ENCODE measurements around the gene KRT79.

Gene KRT79

DNA sequence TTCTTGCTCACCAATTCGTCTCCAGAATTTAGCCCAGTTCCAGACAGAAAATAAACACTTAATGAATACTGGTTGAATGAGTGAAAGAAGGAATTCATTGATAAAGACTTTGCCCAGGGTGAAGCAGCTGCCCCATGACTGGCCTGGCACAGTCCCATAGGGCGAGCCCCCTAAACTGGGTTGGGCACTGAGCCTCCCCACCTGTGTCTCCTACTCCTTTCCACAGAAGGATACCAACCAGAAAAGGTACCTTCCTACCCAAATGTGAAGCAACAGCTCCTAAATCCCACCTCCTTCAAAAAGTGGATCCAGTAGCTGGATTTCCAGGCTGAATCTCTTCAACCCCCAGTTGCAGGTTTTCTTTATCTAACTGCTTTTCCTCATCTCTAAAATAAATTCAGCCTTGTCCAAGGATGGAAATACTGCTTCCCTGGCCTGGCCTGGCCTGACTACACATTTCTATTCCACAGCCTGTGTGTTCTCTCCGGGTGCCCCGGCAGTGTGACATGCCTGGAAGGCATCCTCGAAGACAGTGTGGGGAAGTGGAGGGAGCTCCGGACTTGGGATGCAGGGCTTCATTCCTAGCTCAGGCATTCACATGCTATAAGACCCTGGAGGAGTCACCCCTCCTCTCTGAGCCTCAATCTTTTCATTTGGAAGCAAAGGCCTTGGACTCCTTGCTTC, 45.8 kb downstream of the KRT79 start:
- DNase-seq: no peak

DNA sequence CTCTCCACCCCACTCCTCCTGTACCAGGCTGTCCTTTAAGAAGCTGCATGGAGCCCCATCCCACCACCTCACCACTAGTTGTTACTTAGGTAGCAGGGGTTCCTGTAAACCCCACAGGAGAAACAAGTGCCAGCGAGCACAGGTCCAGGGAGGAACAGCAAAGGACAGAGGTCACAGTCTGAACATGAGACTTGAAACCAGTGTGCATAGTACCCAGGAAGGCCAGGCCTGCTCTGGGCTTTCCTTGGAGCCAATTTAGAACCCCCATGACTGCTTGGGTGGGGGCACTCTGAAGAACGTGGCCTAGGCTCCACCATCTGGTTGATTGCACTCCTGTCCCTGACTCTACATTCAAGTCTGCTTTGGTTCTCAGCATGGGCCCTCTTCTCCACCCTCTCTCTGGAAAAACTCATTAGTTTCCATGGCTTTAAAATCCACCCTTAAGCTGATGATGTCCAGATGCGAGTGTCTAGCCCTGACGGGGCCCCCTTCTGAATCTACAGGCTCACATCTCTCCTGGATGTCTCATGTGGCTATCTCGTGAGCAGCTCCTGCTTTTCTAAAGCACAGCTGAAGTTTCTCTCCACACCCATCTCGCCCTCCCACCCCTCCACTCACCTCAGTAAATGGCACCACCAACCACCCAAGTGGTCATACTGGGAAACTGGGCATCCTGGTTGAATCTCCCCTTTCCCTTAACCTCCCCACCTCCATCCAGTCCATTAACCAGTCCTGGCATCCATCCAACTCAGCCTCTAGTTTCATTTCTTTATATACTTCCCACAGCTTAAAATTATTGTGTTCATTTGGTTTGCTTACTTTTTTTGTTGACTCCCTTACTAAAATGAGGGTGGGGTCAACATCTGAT, 46.6 kb downstream of the KRT79 start:
- no peak for DNase-seq

DNA sequence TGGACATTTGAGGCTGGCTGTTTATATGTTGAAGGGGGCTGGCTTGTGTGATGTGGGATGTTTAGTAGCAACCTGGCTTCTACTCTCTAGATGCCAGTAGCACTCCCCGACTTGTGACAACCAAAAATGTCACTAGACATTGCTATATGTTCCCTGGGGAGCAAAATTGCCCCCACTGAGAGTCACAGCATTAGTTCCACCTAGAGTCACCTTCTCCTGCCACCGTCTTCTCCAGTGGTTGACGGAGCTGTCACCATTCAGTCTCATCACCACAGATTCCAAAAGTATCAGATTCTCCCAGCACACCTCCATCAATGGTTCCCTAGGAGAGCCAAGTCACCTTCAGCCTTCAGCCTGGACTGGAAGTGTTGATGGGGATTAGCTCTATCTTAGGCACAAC, 49.2 kb downstream of the KRT79 start:
- no peak for DNase-seq

DNA sequence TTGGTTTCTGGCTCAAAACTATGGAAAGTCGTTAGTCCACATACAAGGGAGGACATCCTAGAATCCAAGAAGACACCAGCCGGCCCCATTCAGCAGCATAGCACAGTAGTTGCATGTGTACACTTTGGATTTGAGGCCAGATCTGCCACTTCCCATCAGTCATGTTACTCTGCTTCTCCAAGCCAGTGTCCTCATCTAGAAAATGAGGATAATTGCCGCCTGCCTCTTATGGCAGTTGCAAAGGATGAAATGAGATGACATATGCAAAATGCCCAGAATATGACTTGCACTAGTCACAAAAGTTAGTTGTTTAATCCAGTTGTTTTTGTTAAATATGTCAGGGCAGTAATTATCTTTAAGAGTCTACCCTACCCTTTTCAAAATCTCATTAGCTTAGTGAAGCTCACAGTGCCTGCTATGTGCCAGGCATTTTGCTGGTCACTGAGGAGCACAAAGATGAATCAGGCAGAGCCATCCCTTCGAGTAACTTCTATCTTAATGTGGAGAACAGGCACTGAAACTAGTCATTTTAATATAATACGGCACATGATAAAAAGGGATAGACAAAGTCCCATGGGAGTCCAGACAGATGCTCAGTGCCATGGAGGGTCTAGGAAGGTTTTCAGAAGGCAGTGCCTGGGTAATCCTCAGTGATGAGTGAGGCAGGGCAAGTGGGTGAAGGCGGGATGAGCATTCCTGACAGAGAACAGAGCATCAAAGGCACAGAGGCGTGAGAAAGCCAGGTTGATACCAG, 50.4 kb downstream of the KRT79 start:
- DNase-seq: no peak

DNA sequence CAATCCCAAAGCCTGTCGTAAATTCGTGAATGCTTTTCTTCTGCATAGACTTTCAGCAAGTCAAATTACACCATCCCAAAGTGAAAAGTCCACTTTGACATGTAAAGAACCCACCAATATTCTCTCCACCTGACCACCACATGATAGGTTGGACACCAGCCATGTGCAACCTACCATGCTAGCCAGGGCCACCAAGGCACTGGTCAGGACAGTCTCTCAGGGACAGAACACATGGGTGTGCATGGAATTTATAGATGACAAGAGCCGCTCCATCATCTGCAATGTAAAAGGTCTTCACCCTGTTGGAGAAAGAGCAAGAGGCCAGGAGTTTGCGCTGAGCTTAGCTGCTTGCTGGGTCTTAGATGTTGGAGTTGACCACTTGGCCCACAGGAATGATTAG, 51.6 kb downstream of the KRT79 start:
- DNase-seq: no peak

DNA sequence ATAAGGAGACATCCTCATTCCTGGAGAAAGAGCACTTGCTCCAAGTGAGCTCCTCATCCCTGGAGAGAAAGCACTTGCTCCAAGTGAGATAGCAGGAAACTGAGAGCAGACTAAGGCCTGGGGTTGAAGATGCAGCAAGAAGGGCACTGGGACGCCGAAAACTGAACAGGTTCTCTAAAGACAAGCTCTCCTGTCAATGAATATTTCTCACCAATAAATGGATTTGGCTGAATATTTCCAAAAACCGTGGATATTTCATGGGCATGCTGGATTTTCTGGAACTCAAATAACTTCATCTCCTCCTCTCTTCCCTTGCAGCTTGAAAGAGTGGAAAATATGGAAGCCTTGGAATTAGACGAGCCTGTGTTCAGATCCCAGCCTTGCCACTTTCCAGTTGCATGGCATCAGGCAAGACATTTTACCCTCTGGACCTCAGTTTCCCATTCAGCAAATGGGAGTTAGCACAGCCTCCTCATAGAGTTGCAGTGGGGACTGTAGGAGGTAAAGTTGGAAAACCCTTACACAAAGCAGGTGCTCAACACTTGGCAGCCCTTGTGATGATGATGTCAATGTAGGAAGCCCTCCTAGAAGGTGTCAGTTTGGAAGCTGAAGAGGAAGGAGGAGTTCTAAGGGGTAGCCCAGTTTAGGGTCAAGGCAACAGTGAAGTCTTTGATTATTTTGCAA, 52.6 kb downstream of the KRT79 start:
- no peak for DNase-seq

DNA sequence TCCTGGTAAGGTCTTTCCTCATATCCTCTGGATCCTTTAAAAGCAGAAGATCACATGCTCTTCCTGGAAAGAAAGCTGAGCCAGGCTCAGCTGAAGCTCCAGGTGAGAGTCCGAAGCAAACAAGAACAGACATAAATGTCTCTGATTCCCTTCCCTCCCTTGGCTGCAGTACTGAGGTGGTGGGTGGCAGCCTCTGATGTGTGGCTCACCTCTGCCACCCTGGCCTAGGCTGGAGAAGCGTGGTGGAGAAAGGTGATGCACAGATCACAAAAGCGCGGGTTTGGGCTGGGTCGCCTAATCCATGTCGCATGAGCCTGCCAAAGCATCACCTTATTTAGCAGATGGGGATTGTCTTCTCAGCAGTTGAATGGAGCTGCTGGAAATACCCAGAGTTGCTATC, 54.2 kb downstream of the KRT79 start:
- no peak for DNase-seq

DNA sequence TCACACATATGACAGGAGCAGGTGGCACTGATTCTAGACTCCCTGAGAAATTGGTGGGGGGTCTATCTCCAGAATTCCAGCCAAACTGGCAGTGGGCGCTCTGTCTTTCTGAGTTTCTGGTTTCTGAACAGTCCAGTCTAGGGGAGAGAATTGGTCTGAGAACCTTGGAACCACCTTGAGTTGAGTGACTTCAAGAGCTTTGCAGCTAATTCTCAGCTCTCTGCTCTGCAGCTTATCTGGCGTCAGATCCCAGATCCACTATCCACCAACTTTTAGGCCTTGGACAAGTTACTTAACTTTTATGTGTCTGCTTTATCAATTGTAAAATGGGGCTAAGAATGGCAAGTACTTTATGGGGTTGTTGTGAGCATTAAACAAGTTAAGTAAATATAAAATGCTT, 55.3 kb downstream of the KRT79 start:
- no peak for DNase-seq

DNA sequence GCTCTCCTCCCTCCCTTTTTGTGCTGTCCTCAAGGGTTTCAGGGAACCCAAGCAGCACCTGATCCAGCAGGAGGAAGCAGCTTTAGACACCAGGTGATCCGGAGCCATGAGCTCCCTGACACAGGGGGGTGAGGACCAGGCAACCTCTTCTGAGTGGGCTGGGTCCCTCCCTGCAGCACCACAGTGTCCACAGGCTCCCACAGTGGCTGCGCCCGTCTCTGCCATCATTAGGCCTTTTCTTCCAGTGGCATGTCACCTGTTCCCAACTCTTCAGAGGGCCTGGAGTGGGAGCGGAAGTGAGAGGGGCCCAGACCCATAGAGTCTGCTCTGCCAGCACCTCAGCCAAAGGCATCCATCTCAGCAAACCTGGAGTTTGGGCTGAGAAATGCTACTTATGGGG, 56.5 kb downstream of the KRT79 start:
- no peak for DNase-seq

DNA sequence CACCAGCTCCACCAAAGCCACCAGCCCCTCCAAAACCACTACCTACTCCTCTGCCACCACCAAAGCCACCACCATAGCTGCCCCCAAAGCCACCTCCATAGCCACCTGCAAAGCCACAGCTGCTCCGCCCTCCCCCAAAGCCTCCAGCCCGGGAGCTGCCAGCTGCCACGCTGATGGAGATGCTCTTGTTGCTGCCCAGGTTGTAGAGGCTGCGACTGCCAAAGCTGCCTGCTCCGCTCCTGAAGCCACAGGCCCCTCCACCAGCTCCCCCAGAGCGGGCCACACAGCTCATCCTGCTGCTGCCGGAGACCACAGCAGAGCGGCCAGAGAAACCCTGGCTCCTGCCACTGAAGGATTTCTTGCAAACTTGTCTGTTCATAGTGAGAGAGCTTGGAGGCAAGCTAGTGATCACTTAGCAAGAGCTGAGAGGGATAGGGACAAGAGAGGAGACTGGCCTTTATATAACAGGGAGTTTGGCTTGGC, 57.2 kb downstream of the KRT79 start, which contains the start of gene KRT76:
Gene KRT76 (minus strand): TSS at position 433 of the 483 bp plus-strand sequence. CDS start 54 bp downstream, at position 379.
- DNase-seq: no peak

DNA sequence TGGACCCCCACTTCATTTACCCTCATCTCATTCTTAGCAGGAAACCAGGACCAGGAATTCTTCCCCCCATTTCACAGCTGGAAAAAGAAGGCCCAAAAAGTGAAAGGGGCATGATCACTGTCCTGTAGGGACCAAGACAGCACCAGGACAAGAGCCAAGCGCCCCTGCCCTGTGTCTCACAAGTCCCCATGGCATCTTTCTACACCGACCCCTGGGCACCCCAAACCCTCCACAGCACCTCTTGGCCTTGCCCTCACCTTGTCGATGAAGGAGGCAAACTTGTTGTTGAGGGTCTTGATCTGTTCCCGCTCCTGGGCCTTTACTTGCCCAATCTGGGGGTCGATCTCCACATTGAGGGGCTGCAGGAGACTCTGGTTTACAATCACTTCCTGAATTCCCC, 57.7 kb downstream of the KRT79 start:
- DNase-seq: no peak

DNA sequence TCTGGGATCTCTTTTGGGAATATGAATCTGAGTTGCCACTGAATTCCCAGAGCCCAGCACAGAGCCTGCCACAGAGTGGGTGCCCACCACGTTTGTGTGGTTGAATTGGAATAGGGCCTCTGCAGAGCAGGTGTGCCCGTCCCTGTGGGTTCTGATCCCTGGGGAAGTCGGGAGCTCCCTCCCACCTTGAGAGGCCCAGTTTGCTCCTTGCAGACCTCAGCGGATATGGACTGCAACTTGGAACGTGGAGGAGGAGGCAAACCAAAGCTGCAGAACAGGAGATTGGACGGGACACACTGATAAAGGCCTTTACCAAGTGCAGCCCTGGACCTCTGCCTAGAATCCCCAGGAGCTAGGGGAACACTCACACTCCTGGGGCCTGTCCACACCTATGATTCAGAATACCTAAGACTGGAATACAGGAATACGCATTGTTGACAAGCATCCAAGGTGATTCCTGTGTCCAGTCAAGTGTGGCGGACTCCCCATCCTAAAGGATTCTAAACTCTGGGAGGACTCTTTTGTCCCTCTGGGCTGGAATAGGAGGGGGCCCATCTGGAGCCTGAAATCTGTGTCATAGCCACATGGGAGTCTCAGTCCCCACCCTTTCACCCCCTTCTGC, 59.4 kb downstream of the KRT79 start:
- DNase-seq: no peak

DNA sequence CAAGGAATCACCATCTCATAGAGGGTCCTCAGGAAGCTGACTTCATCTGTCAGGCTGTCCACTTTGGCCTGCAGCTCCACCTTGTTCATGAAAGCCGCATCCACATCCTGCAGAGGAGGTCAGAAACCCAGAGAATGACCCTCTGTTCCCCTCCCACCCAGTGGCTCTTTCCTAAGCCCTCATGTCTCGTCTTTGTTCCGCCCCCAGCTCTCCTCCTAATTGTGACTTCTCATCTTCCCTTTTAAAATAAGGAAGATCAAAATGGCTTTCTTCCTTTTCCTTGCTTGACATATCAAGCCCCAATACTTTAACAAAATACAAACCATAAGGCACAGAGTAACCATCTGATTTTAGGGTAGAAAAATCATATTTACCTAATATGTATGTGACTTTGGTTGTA, 61.3 kb downstream of the KRT79 start:
- no peak for DNase-seq

DNA sequence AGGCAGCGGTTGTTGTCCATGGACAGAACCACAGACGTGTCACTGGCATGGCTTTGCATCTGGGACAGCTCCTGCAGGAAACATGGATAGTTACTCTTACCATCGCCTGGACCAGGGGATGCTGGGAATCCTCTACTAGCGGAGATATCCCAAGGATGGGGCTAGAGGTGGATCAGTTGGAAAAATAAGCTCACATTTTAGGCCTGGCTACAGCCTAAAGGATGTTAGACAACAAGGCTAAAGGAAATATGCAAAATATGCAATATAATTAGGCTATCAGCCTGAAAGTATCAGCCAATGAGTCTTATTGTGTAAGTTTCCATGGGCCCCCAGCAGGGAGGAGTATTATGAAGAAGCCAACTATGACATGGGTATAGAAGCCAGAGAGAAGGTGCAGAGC, 61.9 kb downstream of the KRT79 start:
- DNase-seq: no peak

DNA sequence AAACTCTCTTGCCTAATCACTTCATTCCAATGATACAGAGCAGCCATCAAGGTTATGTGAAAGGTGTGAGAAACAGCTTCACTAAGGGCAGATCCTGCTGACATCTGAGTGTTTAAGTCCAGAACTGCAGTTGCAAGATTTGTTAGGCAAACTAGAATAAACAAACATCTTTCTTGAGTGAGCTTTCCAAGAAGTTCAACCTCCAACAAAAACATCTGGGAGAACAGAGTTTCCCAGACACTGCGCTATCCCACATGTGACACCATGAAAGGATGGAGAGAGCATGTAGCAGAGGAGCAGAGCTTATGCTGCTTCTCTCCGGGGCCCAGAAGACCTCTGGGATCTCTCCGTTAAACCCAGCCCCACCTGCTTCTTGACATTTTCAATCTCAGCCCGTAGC, 62.6 kb downstream of the KRT79 start:
- no peak for DNase-seq

Data from retina (tissue), 1 donor.